HG03280 (cell line): ENCODE results near the gene ABHD15.

Source experiments
- ATAC-seq: cut with Tn5 transposase; IDR thresholded peaks from one replicate; pipeline ENCODE4 v1.9.1; 2021; ENCODE audit warnings: mild to moderate bottlenecking, moderate library complexity; ENCODE audit not compliant: unreplicated experiment

Gene ABHD15

DNA sequence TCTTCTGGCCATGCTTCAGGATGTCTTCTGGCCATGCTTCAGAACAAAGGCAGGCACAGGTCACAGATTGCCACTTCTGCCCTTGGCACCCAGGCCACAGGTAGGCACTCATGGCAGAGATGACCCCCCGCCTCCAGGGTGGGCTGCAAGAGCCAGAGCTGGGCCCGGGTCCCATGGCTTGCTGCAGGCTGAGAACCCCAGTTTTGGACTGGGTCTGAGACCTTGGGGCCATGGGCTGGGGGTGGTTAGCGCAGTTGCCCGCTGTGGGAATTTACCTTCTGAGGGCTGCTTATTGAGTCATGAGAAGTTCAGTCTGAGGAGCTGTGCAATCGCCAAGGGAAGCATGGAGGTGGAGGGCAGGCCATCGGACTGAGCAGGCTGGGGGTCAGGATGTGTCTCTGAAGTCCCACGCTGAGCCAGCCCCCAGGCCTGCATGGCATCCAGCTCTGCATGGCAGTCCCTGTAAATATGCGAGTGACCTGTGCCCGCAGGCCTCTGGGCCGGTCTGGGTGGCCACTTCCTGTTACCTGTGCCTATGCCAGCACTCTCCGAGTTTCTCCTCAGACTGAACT is 27.8 kb upstream of the ABHD15 start:
- ATAC-seq = no peak

DNA sequence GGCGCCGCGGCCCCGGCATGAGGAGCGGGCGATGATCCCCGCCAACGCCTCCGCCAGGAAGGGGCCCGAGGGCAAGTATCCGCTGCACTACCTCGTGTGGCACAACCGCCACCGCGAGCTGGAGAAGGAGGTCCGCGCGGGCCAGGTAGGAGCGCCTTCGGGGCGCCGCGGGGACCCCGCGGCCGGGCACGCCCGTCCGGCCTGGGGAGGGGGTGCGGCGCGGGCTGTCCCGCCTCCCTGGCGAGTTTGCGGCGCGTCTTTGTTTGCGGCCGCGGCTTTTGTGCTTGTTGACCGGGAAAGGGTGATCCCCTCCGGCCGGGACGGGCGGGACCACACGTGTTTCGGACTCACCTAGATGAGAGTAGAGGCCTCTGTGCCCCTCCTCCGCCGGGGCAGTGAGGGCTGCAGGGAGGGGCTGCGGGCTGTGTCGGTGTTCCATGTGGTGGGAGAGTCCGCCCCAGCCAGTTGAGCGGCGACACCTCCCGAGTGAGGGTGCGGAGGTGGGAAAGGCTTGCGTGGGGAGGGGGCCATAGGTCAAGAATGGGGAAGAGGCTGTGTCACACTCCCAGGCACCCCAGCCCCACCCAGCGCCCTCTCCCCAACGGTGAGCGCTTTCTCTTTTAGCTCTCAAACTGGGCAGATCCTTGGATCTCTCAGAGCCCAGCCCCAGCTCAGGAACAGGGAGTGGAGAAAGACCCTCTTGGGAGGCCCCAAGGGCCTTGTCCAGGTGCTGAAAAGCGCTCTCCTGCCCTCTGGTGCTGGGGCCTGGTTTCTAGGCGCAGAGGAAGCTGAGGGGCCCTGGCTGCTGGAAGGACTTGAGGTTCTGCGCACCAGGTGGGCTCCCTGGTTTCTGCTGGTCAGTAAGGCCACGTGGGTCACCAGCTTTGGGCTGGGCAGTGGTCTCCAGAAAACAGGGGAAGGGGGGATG is 27.0 kb upstream of the ABHD15 start:
- no peak for ATAC-seq

DNA sequence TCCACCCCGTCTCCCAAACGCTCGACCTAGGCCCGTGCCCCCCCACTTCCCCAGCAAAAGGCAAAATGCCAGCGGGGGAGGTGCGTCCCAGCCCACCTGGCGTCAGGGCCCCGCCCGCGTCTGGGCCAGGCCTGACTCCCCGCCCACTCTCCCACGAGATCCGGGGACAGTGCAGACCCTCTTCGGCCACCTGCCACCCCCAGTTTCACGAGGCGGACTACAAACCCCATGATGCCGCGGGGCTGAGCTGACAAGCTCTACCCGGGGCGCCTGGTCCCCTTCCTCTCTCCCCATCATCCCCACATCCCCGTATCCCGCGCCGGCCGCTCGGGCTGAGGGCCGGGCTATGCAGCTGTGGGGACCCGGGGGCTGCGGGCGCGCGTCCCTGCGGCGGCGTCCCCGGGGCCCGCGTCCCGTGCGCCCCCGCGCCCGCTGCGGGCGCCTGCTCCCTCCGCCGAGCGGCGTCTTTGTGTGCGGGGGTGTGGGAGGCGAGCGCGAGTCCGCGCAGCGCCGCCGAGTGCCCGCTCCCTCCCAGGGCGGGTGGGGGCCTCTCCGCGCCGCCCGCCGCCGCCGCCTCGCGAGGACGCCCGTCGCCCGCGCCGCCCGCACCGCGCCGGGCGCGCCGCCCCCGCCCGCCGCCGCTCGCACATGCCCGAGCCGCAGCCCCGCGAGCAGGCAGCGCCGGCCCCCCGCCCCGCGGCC is 26.2 kb upstream of the ABHD15 start, which contains the start of gene ANKRD13B:
TSS of gene ANKRD13B (plus strand) at position 283 of the 702 bp plus-strand sequence. CDS start 490 bp downstream, outside the sequence.
- ATAC-seq = no peak

DNA sequence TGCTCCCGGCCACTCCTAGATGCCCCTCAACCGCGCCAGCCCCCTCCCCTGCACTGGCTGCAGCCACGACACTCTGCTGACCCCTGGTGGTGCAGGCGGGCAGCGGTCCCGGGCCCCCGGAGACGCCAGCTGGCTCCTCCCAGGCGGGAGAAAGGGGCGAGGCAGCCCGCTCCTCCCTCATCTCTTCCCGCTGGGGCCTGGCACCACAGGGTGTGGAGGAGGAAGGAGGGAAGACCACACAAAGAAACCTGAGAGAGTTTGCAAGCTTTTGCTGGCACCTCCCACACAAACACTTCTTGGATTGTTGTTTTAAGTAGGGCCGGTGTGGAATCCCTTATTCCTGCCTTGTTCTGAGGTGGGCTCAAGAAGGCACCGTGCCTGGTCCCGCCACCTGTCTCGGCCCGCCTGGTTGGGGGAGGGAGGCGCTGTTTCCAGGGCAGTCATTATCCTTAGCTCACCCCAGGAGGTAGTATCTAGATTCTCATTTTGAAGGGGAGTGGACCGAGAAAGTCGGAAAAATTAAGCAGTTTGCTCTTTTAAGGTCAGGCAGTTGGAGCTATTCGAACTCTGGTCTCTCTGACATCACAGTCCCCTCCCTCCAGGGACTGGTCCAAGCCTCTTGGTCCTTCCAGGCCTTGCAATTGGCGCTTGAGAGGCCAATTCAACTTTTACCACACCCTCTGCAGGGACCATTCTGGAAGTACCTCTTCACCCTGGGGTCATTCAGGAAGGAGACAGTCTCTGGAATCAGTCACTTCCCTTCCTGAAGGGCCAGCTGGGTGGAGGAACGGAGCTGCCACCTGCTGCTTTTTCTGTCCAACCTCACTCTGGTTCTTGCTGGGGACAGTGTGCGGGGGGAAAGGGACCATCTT is 25.1 kb upstream of the ABHD15 start:
- ATAC-seq = no peak

DNA sequence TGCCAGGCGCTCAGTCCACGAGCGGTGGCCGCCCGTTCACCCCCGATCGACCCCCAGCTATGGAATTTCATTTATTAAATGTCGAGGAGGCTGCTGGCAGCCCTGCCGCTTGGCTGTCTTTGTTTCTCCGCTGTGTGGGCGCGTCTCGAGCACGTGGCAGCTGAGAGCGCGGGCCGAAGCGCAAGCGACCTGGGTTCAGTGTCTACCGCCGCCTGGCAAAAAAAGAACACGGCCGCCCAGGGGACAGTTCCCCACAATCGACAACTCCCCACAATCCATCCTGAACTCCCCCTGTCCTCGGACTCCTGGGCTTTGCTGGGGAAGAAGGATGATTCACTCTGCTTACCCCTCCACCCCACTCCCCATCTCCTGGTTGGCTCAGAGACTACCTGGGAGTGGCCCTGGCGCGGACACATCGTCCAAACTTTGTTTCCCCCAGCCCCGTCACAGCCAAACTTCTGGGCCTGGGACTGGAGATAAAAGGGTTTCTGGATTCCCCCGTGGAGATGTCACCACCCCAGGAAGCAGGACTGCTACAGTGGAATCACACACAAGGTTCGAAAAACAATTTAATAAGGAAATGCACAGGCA is 24.4 kb upstream of the ABHD15 start:
- ATAC-seq = no peak

DNA sequence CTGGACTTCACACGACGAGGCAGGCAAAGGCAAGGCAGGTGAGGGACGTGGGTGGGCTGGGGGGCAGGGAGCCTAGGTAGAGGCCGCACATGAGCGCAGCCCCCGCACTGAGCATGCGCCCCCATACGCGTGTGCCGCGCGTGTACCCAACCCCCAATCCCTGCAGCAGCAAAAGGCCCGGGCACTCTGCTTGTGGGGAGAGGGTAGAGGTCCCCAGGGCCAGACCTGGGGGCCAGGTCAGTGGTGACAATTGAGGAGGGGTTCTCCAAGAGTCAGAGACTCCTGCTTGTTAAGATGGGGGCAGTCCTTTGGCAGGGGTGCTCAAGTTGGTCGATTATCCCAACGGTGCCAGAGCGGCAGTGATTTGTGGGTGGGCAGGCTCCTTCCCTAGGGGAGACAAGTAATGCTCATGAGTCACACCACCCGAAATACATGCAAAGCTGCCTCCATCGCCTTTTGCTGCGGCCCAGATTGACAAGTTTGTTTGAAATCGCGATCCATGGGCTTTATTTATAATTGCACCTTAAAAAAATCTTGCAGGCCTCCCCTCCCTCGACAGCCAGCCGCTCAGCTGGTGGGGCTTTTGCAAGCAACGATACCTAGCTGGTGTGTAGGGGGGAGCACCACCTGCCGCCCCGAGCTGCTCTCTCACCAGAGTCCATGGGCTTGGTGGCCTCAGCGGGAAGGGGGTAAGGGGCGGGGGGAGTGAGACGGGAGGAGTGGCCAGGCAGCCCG is 23.7 kb upstream of the ABHD15 start:
- ATAC-seq = no peak

DNA sequence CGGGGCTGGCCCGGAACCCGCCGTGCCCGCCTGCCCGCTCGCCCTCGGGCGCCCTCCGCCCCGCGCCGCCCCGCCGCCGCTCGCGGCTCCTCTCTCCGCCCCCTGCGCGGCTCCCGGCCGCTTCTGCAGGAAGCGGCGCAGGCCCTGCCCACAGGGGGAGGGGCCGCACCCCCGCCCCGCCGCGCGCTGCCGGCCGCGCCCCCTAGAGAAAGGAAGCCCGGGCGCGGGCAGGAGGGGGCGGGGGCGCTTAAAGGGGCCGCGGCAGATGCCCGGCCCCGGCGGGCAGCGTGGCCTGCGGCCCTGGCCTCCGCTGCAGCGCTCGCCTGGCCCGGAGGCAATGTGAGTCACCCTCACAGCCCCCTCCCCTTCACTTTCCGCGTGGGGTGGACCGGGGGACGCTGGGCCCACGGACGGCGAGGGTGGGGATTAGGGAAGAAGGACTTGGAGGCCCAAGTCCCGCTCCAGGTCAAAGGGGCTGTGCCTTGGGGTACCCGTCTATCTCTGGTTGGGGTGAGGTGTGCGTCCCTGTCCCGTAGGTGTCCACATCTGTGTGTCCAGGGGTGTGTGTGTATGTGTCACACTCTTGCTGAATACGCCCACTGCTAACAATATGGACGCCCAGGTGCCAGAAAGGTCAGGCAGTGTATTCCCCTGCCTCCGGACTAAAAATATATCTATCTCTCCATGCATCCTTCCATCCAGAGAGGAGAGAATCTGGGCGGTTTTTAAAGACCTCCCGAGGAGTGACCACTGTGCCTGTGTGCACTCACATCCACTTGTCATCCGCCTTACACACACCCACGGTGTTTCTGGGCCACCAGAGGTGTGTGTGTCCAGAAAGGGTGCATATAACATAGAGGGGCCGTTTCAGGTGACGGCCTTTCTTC is 22.9 kb upstream of the ABHD15 start, which contains the start of gene GIT1:
TSS of gene GIT1 (minus strand) at position 125 of the 887 bp plus-strand sequence. CDS start 270 bp downstream, outside the sequence.
- peak; percentile 66 for ATAC-seq

DNA sequence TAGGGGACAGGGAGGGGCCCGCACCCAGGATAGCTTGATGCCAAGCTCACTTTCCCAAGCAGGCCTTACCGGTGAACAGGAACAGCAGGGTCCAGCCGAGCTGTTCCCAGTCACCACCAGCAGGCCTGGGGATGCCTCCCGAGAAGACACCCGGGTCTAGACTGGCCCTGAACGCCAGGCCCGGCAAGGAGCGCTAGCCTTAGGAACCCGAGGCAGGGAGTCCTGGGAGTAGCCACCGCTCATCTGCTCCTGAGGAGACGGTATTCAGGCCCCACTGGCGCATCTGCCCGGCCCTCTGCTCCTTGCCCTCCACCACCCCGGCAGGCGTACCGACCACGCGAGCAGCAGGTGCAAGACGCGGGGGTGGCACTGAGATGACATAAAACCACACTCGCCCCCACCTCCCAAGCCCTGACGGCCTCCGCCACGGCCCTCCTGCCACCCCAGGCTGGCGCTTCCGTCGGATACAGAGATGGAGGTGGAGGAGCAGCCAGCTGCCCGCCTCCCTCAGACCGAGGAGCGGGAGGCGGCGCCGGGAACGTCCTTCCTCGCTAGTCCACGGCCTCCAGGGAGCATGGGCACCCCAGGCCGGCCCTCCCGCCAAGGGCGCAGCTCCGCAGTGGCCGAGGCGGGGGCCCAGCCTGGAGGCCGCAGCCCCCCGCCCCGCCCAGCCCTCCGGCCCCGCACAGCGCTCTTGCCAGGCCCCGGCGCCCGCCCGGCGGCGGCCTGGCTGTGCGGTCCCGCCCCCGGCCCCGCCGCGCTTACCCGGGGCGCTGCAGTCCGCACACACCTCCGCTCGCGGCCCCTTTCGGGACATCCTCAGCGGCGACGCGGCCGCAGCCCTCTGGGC is 21.9 kb upstream of the ABHD15 start:
- peak; percentile 13 for ATAC-seq

DNA sequence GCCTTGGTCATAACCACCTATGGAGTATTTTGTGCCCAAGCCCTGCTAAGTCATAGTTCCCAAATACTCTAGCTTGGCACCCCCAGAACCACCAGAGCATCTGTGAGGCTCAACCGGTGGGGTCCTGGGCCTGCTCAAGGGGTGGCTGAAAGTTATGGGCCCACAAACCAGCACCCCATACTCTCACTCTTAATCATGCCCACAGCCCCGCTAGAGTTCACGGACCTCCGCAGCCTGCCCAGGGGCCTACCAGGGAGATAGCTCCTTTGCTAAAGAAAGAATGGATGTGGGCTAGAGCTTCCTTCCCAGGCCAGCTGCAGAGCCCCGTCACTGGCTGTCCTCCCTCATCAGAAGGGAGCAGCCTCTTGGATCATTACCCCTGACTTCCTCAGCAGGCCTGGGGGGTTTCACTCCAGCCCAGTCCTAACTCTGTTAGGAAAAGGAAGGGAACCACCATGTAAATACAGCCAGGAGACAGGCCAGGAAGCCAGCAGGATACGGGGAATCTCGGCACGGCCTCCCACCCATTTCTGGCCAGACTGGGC is 21.3 kb upstream of the ABHD15 start:
- ATAC-seq = no peak

DNA sequence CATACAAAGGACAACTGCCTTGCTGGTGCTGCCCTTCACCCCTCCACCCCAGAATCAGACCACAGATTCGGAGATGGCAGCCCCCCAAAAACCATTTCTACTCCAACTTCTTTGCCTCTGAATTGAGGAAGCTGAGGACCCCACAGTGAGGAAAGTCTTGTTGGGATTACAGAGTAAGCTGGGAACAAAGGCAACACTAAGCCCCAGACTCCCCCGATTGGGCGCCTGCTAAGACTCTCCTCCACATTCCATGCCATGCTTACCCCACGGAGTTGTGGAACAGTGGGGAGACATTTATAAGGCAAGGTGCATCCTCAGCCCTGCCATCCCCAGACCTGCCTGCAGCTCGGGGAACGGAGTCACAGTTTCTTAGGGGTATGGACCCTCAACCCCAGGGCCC is 20.8 kb upstream of the ABHD15 start:
- no peak for ATAC-seq

DNA sequence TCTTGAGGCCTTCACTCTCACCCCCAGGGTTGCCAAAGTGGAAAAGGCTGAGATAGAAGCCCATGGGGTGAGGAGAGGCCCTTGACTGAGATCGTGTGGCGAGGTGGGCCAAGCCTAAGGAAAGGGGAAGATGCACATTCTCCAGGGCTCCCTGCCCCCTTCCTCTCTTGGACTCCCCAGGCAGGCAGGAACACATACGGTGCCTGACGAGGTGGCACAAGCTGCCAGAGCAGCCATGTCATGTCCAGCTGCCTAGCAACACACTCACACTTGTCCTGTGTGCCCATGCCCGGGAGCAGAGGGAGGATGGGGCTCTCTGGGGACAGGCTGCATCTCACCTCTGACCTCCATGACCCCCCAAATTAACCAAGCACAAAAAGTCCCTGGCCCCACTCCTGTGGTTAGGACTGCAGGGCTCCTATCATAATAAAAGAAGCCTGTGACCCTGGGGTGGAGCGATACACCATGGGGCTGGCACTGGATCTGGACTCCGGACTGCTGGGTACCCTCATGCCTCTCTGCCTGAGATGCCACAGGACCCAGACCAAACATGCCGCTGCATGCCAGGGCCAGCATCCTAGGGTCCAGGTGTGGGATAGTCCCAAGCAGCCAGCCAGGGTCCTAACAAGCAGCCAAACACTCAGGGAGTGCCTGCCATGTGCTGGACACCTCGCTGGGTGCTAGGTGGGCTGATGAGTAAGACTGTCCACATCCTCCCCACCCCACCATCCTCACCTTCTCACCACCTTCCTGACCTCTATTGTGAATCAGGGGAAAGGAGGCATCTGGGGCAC is 20.0 kb upstream of the ABHD15 start:
- ATAC-seq = no peak

DNA sequence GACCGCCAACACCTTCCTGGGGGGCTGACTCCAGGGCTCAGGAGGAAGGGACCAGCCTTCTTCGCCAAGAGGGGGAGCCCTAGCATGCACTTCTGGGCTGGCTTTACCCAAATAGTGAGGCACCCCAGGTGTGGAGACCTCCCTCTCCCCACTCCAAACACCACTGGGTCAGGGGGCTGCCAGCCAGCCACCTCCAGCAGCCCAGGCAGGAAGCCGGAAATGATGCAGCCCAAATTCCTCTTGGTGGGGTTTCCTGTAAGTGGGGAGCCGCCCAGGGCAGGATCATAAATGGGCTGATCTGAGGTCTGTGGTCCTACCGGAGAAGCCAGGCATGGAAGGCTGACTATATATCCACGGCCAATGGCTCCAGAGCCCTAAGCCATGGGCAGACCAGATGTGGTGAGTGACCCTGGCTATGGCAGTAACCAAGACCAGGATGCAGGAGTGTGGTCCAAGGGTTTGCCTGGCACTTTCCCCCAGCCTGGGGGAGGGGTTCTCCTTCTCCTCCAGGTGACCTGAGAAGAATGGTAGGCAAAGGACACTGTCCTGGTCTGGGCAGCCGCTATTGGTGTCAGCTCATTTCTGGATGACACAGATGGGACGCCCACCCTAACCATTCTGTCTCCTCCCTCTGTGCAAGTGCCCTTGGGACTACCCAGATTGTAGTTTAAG is 18.4 kb upstream of the ABHD15 start:
- no peak for ATAC-seq

DNA sequence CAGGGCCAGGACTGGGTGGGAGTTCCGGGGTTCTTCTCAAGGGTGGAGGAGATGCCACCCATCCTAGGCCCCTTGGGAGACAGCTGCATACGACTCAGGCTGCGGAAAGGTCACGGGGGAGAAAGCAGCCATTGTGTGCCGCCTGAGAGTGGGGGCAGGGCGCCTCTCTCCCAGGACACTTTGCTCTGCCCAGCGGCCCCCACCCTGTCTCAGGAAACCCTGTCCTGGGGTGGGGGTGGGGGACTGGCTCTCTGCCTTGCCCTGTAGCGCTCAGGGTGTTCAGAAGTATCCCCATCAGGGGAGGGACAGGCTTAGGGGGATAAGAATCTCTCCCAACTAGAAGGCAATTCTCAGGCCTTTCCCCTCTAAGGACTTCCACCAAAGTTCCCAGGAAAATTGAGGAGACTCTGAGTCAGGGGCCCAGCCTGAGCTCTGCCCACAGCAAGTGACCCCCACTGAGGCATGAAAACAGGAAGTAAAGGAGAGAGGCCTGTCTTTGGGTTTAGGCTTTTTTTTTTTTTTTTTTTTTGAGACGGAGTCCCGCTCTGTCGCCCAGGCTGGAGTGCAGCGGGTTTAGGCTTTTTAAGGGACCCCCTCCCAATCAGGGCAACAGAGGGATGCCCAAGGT is 17.7 kb upstream of the ABHD15 start:
- ATAC-seq = no peak

DNA sequence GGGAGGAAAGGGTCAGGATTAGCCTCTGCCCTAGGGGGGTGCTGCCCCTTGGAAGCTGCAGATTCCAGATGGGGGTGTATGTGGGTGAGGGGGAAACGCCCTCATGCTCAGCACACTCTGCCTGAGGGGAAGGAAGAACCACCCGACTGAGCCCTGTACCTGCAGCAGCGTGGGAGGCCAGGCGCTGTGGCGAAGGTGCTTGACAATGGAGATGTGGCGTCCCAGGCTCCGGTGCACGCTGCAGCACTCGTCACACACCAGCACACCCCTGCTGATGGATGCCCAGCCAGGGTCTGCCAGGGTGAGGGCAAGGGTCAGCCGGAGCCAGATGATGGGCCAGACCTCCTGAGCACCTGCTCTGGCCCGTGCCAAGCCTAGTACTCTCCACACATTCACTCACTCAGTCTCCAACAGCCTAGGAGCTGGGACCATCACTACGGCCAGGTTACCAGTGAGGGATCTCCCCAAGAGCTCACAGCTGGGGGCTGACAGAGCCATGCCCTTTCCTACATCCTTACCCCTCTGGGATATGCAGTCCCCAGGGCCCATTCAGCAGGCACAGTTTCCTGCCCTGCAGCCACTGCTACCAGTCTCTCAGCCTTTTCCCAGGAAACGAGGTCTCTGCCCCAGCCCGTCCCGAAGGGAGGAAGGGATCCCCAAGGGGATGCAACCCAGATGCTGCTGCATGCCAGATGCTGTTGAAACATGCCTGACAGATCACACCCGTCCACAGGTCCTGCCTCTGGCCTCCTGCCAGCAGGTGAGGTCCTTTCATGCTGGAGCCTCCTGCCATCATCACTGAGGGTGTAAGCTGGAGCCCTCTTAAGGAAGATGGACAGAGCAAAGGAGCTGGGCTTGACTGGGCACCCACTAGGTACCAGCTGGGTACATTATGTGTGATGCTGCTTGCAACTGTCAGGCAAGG is 16.7 kb upstream of the ABHD15 start:
- no peak for ATAC-seq
